Thyroid gland (tissue), 4 donors: ENCODE measurements around the gene RPSA. TPM values are rescaled to one million over a fixed set of nuclear protein-coding genes. Genes with fewer than 3 reads are reported as not detected.

Experiments
- DNase-seq, 2 donors: peaks; one replicate each; pipeline ENCODE4 v3.0.0-alpha.2; 2019
- H3K27ac ChIP-seq, 3 donors: fragments of 200-600 bp; sonication (generic); 1 replicate in 2 of 3; 2 replicates in 1 of 3; pipeline ENCODE4 v1.5.1; 2016 to 2019; ENCODE audit warnings: mild to moderate bottlenecking in 1 of 3, moderate library complexity in 1 of 3
- H3K27me3 ChIP-seq: fragments of 200-600 bp; sonication (generic); one replicate; pipeline ENCODE4 v1.5.1; 2019
- H3K36me3 ChIP-seq, 2 donors: fragments of 200-600 bp; sonication (generic); one replicate each; pipeline ENCODE4 v1.5.1; 2016 to 2019
- H3K4me1 ChIP-seq, 2 donors: fragments of 200-600 bp; sonication (generic); one replicate each; pipeline ENCODE4 v1.5.1; 2017 to 2019
- H3K4me3 ChIP-seq, 3 donors: fragments of 200-600 bp; sonication (generic); replicated peaks in 1 of 3; 1 replicate in 2 of 3; 2 replicates in 1 of 3; pipeline ENCODE4 v1.5.1; 2016; ENCODE audit warnings: mild to moderate bottlenecking in 1 of 3
- H3K9me3 ChIP-seq: fragments of 200-600 bp; sonication (generic); one replicate; pipeline ENCODE4 v1.5.1; 2017
- CTCF ChIP-seq, 6 experiments: fragments of 200-600 bp in 3 of 6; fragments of 450-650 bp in 3 of 6; sonication (generic) in 3 of 6; IDR thresholded peaks; one replicate each; pipeline ENCODE4 v1.5.1; 2016 to 2019; ENCODE audit warnings: antibody characterized with exemption in 6 of 6, mild to moderate bottlenecking in 2 of 6, inconsistent platforms in 1 of 6, moderate library complexity in 1 of 6
- POLR2A ChIP-seq, 2 donors: fragments of 450-650 bp; IDR thresholded peaks; one replicate each; pipeline ENCODE4 v1.6.1; 2017; ENCODE audit warnings: antibody characterized with exemption in 2 of 2, mild to moderate bottlenecking in 2 of 2, moderate library complexity in 1 of 2
- WGBS, 2 donors: methylation state at CpG; one replicate each; pipeline ENCODE4 v1.1.5; 2017; 5-methylcytosine and 5-hydroxymethylcytosine counted together
- intact Hi-C: fragments of 100-400 bp; cut with DNase I; formaldehyde crosslinking; loops from one replicate; pipeline ENCODE4 v1.15.1; 2023
- total RNA-seq, 4 donors: library from RNA; depleted of rRNA; stranded (reverse); fragments of >200 nt; gene quantifications; one replicate each; pipeline ENCODE4 v1.2.3, GENCODE V29; 2016

Gene RPSA
- total RNA-seq, 4 donors from 2014 or later, result 570 to 1,162 (median 852) TPM

DNA sequence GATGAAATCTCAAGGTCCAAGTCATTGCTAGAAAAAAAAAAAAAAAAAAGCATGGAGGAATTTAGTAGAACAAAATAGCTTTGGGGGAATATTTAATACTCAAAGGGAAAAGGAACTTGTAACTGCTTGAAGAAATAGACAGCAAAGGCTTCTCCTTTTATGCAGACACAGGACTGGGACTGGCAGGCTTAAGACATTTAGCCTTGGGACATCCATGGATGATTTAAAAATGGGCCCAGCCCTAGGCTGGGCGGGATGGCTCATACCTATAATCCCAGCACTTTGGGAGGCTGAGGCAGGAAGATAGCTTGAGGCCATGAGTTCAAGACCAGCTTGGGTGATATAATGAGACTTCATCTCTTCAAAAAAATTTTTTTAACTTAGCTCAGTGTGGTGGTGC is 19.8 kb downstream of the RPSA start:
- Histone ChIP-seq H3K36me3 (no peaks in the 10 kb centered on the region), H3K4me3 (no peak overlapping the region), H3K9me3 (no peaks in the 10 kb centered on the region), H3K27ac (no peak overlapping the region), H3K4me1 (no peaks in the 10 kb centered on the region), H3K27me3 (no peaks in the 10 kb centered on the region)
- intact Hi-C loops, result no loop called here
- TF ChIP-seq CTCF (IDR thresholded peaks at IDR 0.05) (no peak), POLR2A (IDR thresholded peaks at IDR 0.05) (no peak)
- no peak for DNase-seq
- 0 to 55% methylated on average over 1 of the region's 1 CpG for WGBS, 2 donors

DNA sequence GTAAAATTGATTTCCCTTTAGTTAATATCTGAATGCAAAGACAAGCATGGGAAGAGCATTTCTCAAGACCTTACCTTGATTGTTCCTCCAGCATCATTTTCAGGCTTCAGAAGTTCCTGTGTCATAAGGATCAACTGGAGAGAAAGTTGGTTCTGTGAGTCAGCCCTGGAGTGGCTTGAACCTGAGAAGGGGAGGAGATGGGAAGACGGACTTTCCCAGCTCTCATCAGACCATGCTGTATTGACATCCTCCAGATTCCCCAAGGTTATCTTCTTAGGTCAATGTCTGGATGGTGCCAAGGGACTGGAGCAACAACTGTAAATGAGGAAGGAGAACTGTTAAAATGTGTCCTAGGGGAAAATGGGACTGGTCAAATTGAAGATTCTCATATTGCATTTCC is 21.0 kb downstream of the RPSA start:
- H3K9me3 ChIP-seq, result no peaks in the 10 kb centered on the region
- TF ChIP-seq POLR2A (IDR thresholded peaks at IDR 0.05) (no peak), CTCF (IDR thresholded peaks at IDR 0.05) (no peak)
- H3K27ac ChIP-seq, result no peak overlapping the region
- H3K36me3 ChIP-seq, result no peaks in the 10 kb centered on the region
- no peak for DNase-seq
- WGBS, 2 donors, result 88 to 100% methylated on average over 1 of the region's 1 CpG
- H3K27me3 ChIP-seq, result no peaks in the 10 kb centered on the region
- intact Hi-C loops, result no loop called here
- no peak overlapping the region for H3K4me3 ChIP-seq
- H3K4me1 ChIP-seq, result no peaks in the 10 kb centered on the region

DNA sequence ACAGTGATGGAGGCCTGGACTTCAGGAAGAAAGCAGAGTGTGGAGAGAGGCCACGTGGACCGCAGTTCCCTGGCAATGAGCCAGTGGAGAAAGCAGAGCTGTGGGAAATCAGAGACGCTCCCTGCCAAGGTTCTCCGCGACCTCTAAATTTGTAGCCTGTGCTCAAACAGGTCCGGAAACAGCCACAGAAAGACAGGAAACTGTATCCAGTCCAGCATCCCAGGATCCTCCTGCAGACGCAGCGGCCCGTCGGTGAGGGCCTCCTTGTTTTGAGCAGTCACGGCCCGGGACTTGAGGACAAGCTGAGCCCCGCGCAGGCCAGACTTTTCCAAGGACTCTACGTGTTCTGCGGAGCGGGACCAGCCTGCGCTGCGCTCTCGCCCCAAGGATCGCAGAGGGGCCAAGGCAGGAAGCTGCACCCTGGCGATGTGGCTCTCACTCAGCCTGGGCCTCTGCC is 22.3 kb downstream of the RPSA start:
- peak; percentile 31 to 37 for DNase-seq
- Histone ChIP-seq H3K9me3 (no peaks in the 10 kb centered on the region), H3K4me1 (peaks cover 0 to 3% of the 10 kb centered on the region in 2 donors), H3K36me3 (no peaks in the 10 kb centered on the region), H3K27me3 (no peaks in the 10 kb centered on the region), H3K27ac (no peak overlapping the region), H3K4me3 (no peak overlapping the region)
- intact Hi-C loops, result no loop called here
- WGBS, 2 donors, result 33 to 46% methylated on average over 7 to 16 of the region's 22 CpGs
- TF ChIP-seq CTCF (IDR thresholded peaks at IDR 0.05) (no peak), POLR2A (IDR thresholded peaks at IDR 0.05) (no peak)

DNA sequence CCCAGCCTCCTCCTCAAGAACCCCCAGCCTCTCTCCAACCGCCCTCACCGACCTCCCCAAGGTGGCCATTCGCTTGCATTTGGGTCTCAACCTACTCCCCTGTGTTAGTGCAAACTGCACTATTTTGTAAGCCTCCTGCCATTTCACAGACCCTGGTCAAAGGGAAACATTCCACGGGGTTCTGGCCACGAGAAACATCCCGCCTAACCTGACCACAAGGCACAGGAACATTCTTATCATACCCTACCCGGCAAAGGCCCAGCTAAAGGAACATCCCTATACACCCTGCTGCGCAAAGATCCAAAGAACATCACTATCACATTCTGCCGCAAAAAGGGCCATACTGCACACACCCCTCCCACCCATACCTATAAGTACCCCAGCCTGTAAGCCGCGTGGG is 22.9 kb downstream of the RPSA start:
- H3K27me3 ChIP-seq, result no peaks in the 10 kb centered on the region
- no peak for TF ChIP-seq POLR2A (IDR thresholded peaks at IDR 0.05)
- TF ChIP-seq CTCF (IDR thresholded peaks at IDR 0.05), result no peak
- no peak overlapping the region for H3K27ac ChIP-seq
- intact Hi-C loops, result no loop called here
- H3K9me3 ChIP-seq, result no peaks in the 10 kb centered on the region
- 82 to 92% methylated on average over 11 of the region's 11 CpGs for WGBS, 2 donors
- H3K4me1 ChIP-seq, result peaks cover 0 to 3% of the 10 kb centered on the region in 2 donors
- no peaks in the 10 kb centered on the region for H3K36me3 ChIP-seq
- no peak overlapping the region for H3K4me3 ChIP-seq
- DNase-seq, result no peak

GRCh38 chr3:39432342-39432741 is 25.8 kb downstream of the RPSA start:
- Histone ChIP-seq H3K4me1 (peaks cover 0 to 3% of the 10 kb centered on the region in 2 donors), H3K27ac (no peak overlapping the region), H3K4me3 (no peak overlapping the region), H3K9me3 (no peaks in the 10 kb centered on the region), H3K27me3 (no peaks in the 10 kb centered on the region), H3K36me3 (no peaks in the 10 kb centered on the region)
- no peak for TF ChIP-seq POLR2A (IDR thresholded peaks at IDR 0.05)
- no peak for DNase-seq
- intact Hi-C loops, result no loop called here
- 92% methylated on average over 5 of the region's 5 CpGs for WGBS, 2 donors

- no peak for DNase-seq
- Histone ChIP-seq H3K27me3 (no peaks in the 10 kb centered on the region), H3K27ac (no peak overlapping the region), H3K9me3 (no peaks in the 10 kb centered on the region), H3K36me3 (no peaks in the 10 kb centered on the region), H3K4me3 (no peak overlapping the region), H3K4me1 (peaks cover 0 to 3% of the 10 kb centered on the region in 2 donors)
- WGBS, 2 donors, result 59 to 84% methylated on average over 3 of the region's 3 CpGs
- TF ChIP-seq POLR2A (IDR thresholded peaks at IDR 0.05) (no peak), CTCF (IDR thresholded peaks at IDR 0.05) (no peak)
- intact Hi-C loops, result no loop called here
Observed at GRCh38 chr3:39433642-39434041, 27.1 kb downstream of the RPSA start.
